CD1c-positive myeloid dendritic cell (primary cell): ENCODE data around the gene HARS1.
"Not testable (repeated sequence)": the region's sequence is repeated elsewhere in the genome, so short reads cannot be mapped to it uniquely, and the experiment has no call there.

ENCODE experiments used
- DNase-seq: peaks from one replicate; pipeline ENCODE4 v3.0.0-alpha.2; 2016; ENCODE audit errors: extremely low spot score

The HARS1 gene

GRCh38 chr5:140674629-140675028 lies 16.5 kb downstream of the HARS1 start:
- no peak for DNase-seq

GRCh38 chr5:140674211-140674610 lies 17.0 kb downstream of the HARS1 start:
- no peak for DNase-seq

GRCh38 chr5:140673187-140673976 lies 17.8 kb downstream of the HARS1 start, which contains the start of gene DND1:
Gene DND1, minus strand, starts transcription at chr5:140673576. Its CDS starts 34 bp downstream, at chr5:140673542.
- no peak for DNase-seq

- peak; percentile 29 for DNase-seq
These were observed 18.5 kb downstream of the HARS1 start for GRCh38 chr5:140672455-140673186.

- no peak for DNase-seq
These were observed 19.6 kb downstream of the HARS1 start for GRCh38 chr5:140671472-140672125.

GRCh38 chr5:140671035-140671434 lies 20.1 kb downstream of the HARS1 start:
- not testable (repeated sequence) for DNase-seq

GRCh38 chr5:140664359-140665119 lies 26.6 kb downstream of the HARS1 start, which contains the start of gene WDR55:
Gene WDR55, plus strand, starts transcription at chr5:140664904. Its CDS starts 9 bp downstream, at chr5:140664913.
- peak; percentile 98 for DNase-seq

GRCh38 chr5:140664030-140664358 lies 27.2 kb downstream of the HARS1 start:
- no peak for DNase-seq

GRCh38 chr5:140660371-140660770 lies 30.8 kb downstream of the HARS1 start:
- DNase-seq: not testable (repeated sequence)

- DNase-seq: no peak
These were observed 32.3 kb downstream of the HARS1 start for GRCh38 chr5:140658870-140659269.

- DNase-seq: no peak
These were observed 44.1 kb downstream of the HARS1 start for GRCh38 chr5:140647042-140647419.

GRCh38 chr5:140642718-140643117 lies 48.5 kb downstream of the HARS1 start:
- no peak for DNase-seq

GRCh38 chr5:140641716-140642115 lies 49.5 kb downstream of the HARS1 start:
- no peak for DNase-seq

- peak; percentile 99 for DNase-seq
These were observed 51.8 kb downstream of the HARS1 start, which contains the start of gene TMCO6 for GRCh38 chr5:140639148-140639981. Gene TMCO6, plus strand, starts transcription at chr5:140639451. Its CDS starts 77 bp downstream, at chr5:140639528.

GRCh38 chr5:140638898-140639147 lies 52.3 kb downstream of the HARS1 start:
- not testable (repeated sequence) for DNase-seq

GRCh38 chr5:140637371-140638100 lies 53.6 kb downstream of the HARS1 start:
- no peak for DNase-seq

- no peak for DNase-seq
These were observed 55.6 kb downstream of the HARS1 start for GRCh38 chr5:140635291-140636257.

GRCh38 chr5:140634103-140634502 lies 57.1 kb downstream of the HARS1 start:
- DNase-seq: no peak

- DNase-seq: peak; percentile 61
These were observed 57.7 kb downstream of the HARS1 start for GRCh38 chr5:140633501-140633900.
